A673 (cell line): ENCODE data around the gene CCDC127.

Experiments
- EZH2 ChIP-seq: fragments of 200-600 bp; sonication (generic); IDR thresholded peaks from 2 replicates; pipeline ENCODE4 v1.6.1; 2017; ENCODE audit warnings: borderline replicate concordance, low read depth, mild to moderate bottlenecking, mixed read lengths, antibody characterized with exemption, low read length; ENCODE audit not compliant: poor library complexity, severe bottlenecking
- TF ChIP-seq, protein P1 (sequence below): fragments of 300-800, 200-600 bp; sonication (generic); conservative IDR thresholded peaks from 2 replicates; pipeline ENCODE4 v1.5.1; 2017; ENCODE audit warnings: low read depth, mild to moderate bottlenecking, antibody characterized with exemption, low read length, moderate library complexity, mixed read lengths

DNA sequence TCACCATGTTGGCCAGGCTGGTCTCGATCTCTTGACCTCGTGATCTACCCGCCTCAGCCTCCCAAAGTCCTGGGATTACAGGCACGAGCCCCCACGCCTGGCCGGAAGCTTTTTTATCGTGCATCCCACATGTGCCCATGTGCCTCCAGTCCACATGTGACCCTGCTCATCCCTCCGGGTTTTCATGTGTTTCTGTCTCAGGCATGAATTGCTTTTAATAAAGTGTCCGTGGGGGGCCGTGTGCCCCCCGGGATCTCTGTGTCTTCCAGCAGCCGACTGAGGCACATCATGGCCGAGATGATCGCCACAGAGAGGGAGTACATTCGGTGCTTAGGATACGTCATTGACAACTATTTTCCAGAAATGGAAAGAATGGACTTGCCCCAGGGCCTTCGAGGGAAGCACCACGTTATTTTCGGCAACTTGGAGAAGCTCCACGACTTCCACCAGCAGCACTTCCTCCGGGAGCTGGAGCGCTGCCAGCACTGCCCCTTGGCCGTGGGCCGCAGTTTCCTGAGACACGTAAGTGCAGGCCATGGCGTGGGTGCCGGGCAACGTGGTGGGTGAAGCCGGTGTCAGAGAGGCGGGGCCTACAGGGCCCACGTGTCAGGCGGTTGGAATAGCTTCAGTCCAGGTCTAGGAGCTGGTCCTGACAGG, 48.8 kb downstream of the CCDC127 start:
- no peak for TF ChIP-seq EZH2
- TF ChIP-seq, protein P1, sequence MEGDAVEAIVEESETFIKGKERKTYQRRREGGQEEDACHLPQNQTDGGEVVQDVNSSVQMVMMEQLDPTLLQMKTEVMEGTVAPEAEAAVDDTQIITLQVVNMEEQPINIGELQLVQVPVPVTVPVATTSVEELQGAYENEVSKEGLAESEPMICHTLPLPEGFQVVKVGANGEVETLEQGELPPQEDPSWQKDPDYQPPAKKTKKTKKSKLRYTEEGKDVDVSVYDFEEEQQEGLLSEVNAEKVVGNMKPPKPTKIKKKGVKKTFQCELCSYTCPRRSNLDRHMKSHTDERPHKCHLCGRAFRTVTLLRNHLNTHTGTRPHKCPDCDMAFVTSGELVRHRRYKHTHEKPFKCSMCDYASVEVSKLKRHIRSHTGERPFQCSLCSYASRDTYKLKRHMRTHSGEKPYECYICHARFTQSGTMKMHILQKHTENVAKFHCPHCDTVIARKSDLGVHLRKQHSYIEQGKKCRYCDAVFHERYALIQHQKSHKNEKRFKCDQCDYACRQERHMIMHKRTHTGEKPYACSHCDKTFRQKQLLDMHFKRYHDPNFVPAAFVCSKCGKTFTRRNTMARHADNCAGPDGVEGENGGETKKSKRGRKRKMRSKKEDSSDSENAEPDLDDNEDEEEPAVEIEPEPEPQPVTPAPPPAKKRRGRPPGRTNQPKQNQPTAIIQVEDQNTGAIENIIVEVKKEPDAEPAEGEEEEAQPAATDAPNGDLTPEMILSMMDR, result no peak
